ENCODE measurements around the gene MTMR12. TPM values are rescaled to one million over a fixed set of nuclear protein-coding genes. Genes with fewer than 3 reads are reported as not detected.

The MTMR12 gene
- total RNA-seq (2021) (34.9 to 42.7 TPM (median 37.2 TPM) in 3 replicates), Bru-seq, nascent RNA (percentile 79 among the genes with signal in this experiment)
- long read RNA-seq, experiment 1, full-length matches to known transcripts = 117 of 246 reads
- long read RNA-seq, experiment 1, partial matches to known transcripts = 17 of 246 reads
- long read RNA-seq, experiment 1, other reads (novel, unspliced or antisense) = 112 of 246 reads
- long read RNA-seq, experiment 2, full-length matches to known transcripts = 10 of 44 reads
- long read RNA-seq, experiment 2, partial matches to known transcripts = 24 of 44 reads
- long read RNA-seq, experiment 2, other reads (novel, unspliced or antisense) = 10 of 44 reads
- long read RNA-seq, experiment 3, full-length matches to known transcripts = 1 of 2 reads
- long read RNA-seq, experiment 3, partial matches to known transcripts = 0 of 2 reads
- long read RNA-seq, experiment 3, other reads (novel, unspliced or antisense) = 1 of 2 reads

GRCh38 chr5:32312595-32313332, at the start of gene MTMR12:
Gene MTMR12, minus strand, starts transcription at chr5:32312939. Its CDS starts 101 bp downstream, at chr5:32312838.
- peaks cover 28% of the 10 kb centered on the region for H3K4me1 Mint-ChIP-seq
- no peaks in the 10 kb centered on the region for H3K9me3 Mint-ChIP-seq
- H3K4me3 Mint-ChIP-seq = peak within 1 kb of the TSS; percentile 82
- peaks cover 4% of the 10 kb centered on the region; the same call in 1 of the 2 replicates for H3K36me3 Mint-ChIP-seq
- peak within 1 kb of the TSS; percentile 87; the same call in 1 of the 2 replicates for H3K27ac Mint-ChIP-seq
- ChIA-PET POLR2A (interaction anchor here (0.5 to 1.0 kb wide), 2 partner anchors 139 to 172 kb away, joined by 3 to 5 read pairs; partner anchors contain the start of gene GOLPH3), CTCF (no interaction called here)
- ATAC-seq = peak; percentile 96
- no peaks in the 10 kb centered on the region for H3K27me3 Mint-ChIP-seq (ENCODE audit: low read depth)
- DNase-seq (ENCODE audit: low spot score) = peak; percentile 100
- TF ChIP-seq MAX (CRISPR knock-in tag; IDR thresholded peaks at IDR 0.05) = peak; percentile 10; the same call in 1 of the 2 replicates
- TF ChIP-seq OVOL2 (CRISPR knock-in tag; IDR thresholded peaks at IDR 0.05; ENCODE audit: borderline replicate concordance) = no peak
- TF ChIP-seq FOXP4 (CRISPR knock-in tag; IDR thresholded peaks at IDR 0.05) = peak; percentile 60; the same call in 1 of the 2 replicates
- no peak for TF ChIP-seq SMAD3 (CRISPR knock-in tag; IDR thresholded peaks at IDR 0.05; ENCODE audit: borderline replicate concordance)
- no peak for TF ChIP-seq MLX (CRISPR knock-in tag; IDR thresholded peaks at IDR 0.05)
- TF ChIP-seq CREM (CRISPR knock-in tag; IDR thresholded peaks at IDR 0.05) = 0 out of 2 replicates have a peak, but pooled peaks have one; percentile 39
- TF ChIP-seq ZNF396 (CRISPR knock-in tag; IDR thresholded peaks at IDR 0.05; ENCODE audit: borderline replicate concordance) = no peak
- TF ChIP-seq ZNF512 (CRISPR knock-in tag; IDR thresholded peaks at IDR 0.05; ENCODE audit: borderline replicate concordance) = no peak
- TF ChIP-seq ERG (CRISPR knock-in tag; IDR thresholded peaks at IDR 0.05) = no peak
- TF ChIP-seq ZNF671 (CRISPR knock-in tag; IDR thresholded peaks at IDR 0.05) = no peak
- peak; percentile 95 for TF ChIP-seq NFYB (CRISPR knock-in tag; conservative IDR thresholded peaks at IDR 0.05; ENCODE audit: low read depth)
- no peak for TF ChIP-seq NR1H2 (CRISPR knock-in tag; IDR thresholded peaks at IDR 0.05)
- no peak for TF ChIP-seq PRDM15 (CRISPR knock-in tag; IDR thresholded peaks at IDR 0.05)
- no peak for TF ChIP-seq ZNF416 (CRISPR knock-in tag; IDR thresholded peaks at IDR 0.05)
- TF ChIP-seq ESRRA (CRISPR knock-in tag; IDR thresholded peaks at IDR 0.05; ENCODE audit: borderline replicate concordance) = peak; percentile 87; the same call in 1 of the 2 replicates
- TF ChIP-seq NR3C1 (CRISPR knock-in tag; conservative IDR thresholded peaks at IDR 0.05; ENCODE audit: low read depth) = 0 out of 2 replicates have a peak, but pooled peaks have one; percentile 51
- peak; percentile 75; the same call in 1 of the 2 replicates for TF ChIP-seq KAT7 (CRISPR knock-in tag; IDR thresholded peaks at IDR 0.05; ENCODE audit: borderline replicate concordance)
- TF ChIP-seq TP53 (CRISPR knock-in tag; IDR thresholded peaks at IDR 0.05) = peak; percentile 84; the same call in 1 of the 2 replicates
- no peak for TF ChIP-seq IRF2 (CRISPR knock-in tag; IDR thresholded peaks at IDR 0.05; ENCODE audit: borderline replicate concordance, low read depth)
- 0 out of 2 replicates have a peak, but pooled peaks have one; percentile 36 for TF ChIP-seq HMGXB4 (CRISPR knock-in tag; IDR thresholded peaks at IDR 0.05)
- no peak for TF ChIP-seq MYBL2 (CRISPR knock-in tag; IDR thresholded peaks at IDR 0.05)
- 0 out of 2 replicates have a peak, but pooled peaks have one; percentile 38 for TF ChIP-seq TEAD1 (CRISPR knock-in tag; IDR thresholded peaks at IDR 0.05)

Measured in WTC11 (cell line).